SU-DHL-6 (cell line): ENCODE measurements around the gene LCK.

Source experiments
- H2AFZ ChIP-seq: fragments of 200-600 bp; sonication (generic); 2 replicates; pipeline ENCODE4 v1.6.1; 2014; ENCODE audit warnings: low read depth, mild to moderate bottlenecking, moderate library complexity, mixed read lengths, antibody characterized with exemption, low read length; ENCODE audit not compliant: severe bottlenecking
- H3F3A ChIP-seq: fragments of 200-600 bp; shearing (Covaris generic); 2 replicates; pipeline ENCODE4 v1.6.0; 2016; ENCODE audit warnings: antibody characterized with exemption, mild to moderate bottlenecking; ENCODE audit not compliant: insufficient read depth
- H3K27ac ChIP-seq: fragments of 200-600 bp; sonication (generic); 2 replicates; pipeline ENCODE4 v1.5.1; 2016; ENCODE audit warnings: low read depth, mild to moderate bottlenecking, low read length, moderate library complexity, mixed read lengths
- H3K27me3 ChIP-seq: fragments of 200-600 bp; sonication (generic), shearing (Covaris generic); 2 replicates; pipeline ENCODE4 v1.6.0; 2014; ENCODE audit warnings: mild to moderate bottlenecking, low read length
- H3K36me3 ChIP-seq: fragments of 200-600 bp; sonication (generic); 2 replicates; pipeline ENCODE4 v1.6.1; 2014; ENCODE audit warnings: mild to moderate bottlenecking, low read length, mixed read lengths
- H3K4me2 ChIP-seq: fragments of 300-600, 200-600 bp; shearing (Covaris generic), sonication (generic); 2 replicates; pipeline ENCODE4 v1.6.0; 2014; ENCODE audit warnings: low read length, low read depth, mild to moderate bottlenecking; ENCODE audit not compliant: poor library complexity, severe bottlenecking
- H3K4me3 ChIP-seq: fragments of 200-600 bp; sonication (generic); 2 replicates; pipeline ENCODE4 v1.5.1; 2014; ENCODE audit warnings: antibody characterized with exemption, low read length, mild to moderate bottlenecking, mixed read lengths; ENCODE audit not compliant: insufficient read depth, poor library complexity, severe bottlenecking
- H3K79me2 ChIP-seq: fragments of 200-600 bp; sonication (generic); 2 replicates; pipeline ENCODE4 v1.6.1; 2014; ENCODE audit warnings: mild to moderate bottlenecking, low read length, moderate library complexity; ENCODE audit not compliant: insufficient read depth
- H3K9ac ChIP-seq: fragments of 200-600 bp; sonication (generic); 2 replicates; pipeline ENCODE4 v1.7.0; 2014; ENCODE audit warnings: mild to moderate bottlenecking, low read length
- H3K9me2 ChIP-seq: fragments of 200-600 bp; sonication (generic); replicated peaks from 2 replicates; pipeline ENCODE4 v1.6.1; 2014; ENCODE audit warnings: low read length; ENCODE audit not compliant: insufficient read depth
- H3K9me3 ChIP-seq: fragments of 200-600 bp; sonication (generic); 2 replicates; pipeline ENCODE4 v1.6.1; 2014; ENCODE audit warnings: low read length, mixed read lengths; ENCODE audit not compliant: insufficient read depth
- H4K20me1 ChIP-seq: fragments of 200-600 bp; sonication (generic); 2 replicates; pipeline ENCODE4 v1.6.1; 2014; ENCODE audit warnings: low read depth, mild to moderate bottlenecking, antibody characterized with exemption, low read length, moderate library complexity, mixed read lengths
- EZH2phosphoT487 ChIP-seq: fragments of 200-600 bp; sonication (generic), shearing (Covaris generic); conservative IDR thresholded peaks from 2 replicates; pipeline ENCODE4 v1.6.1; 2018; ENCODE audit warnings: mild to moderate bottlenecking, antibody characterized with exemption, low read length, moderate library complexity, mixed read lengths
- TF ChIP-seq, protein P1 (sequence below): fragments of 200-600 bp; sonication (generic); IDR thresholded peaks from one replicate; pipeline ENCODE4 v1.5.1; 2017; ENCODE audit warnings: antibody characterized with exemption, mild to moderate bottlenecking, low read length, moderate library complexity; ENCODE audit not compliant: insufficient read depth, poor library complexity, severe bottlenecking

Gene LCK

DNA sequence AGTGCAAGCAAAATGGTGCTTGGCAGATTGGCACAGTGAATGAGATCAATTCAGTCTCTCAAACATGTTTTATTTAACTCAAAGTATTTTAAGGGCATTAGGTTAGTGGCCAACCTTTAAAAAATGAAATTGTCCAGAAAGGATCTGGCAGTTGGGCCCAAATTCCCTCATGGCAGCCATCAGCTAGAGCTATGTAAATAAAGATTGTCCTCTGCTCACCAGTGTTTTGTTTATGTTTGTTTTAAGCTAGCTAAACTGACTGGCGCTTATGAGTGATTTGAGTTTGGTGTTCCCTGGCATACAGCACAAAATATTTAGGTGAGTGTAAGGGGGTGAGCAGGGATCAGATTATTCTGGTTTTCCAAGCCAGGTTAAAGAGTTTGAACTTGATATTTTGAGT is 58.9 kb downstream of the LCK start:
- peaks cover 49% of the 10 kb centered on the region for H3F3A ChIP-seq
- H3K9ac ChIP-seq = no peak overlapping the region
- no peaks in the 10 kb centered on the region for H3K27me3 ChIP-seq
- no peaks in the 10 kb centered on the region for H4K20me1 ChIP-seq
- H2AFZ ChIP-seq = no peak overlapping the region
- H3K36me3 ChIP-seq = peaks cover 19% of the 10 kb centered on the region
- H3K27ac ChIP-seq = peak overlapping the region; percentile 88
- H3K9me3 ChIP-seq = no peaks in the 10 kb centered on the region
- no peak overlapping the region for H3K4me3 ChIP-seq
- TF ChIP-seq, protein P1, sequence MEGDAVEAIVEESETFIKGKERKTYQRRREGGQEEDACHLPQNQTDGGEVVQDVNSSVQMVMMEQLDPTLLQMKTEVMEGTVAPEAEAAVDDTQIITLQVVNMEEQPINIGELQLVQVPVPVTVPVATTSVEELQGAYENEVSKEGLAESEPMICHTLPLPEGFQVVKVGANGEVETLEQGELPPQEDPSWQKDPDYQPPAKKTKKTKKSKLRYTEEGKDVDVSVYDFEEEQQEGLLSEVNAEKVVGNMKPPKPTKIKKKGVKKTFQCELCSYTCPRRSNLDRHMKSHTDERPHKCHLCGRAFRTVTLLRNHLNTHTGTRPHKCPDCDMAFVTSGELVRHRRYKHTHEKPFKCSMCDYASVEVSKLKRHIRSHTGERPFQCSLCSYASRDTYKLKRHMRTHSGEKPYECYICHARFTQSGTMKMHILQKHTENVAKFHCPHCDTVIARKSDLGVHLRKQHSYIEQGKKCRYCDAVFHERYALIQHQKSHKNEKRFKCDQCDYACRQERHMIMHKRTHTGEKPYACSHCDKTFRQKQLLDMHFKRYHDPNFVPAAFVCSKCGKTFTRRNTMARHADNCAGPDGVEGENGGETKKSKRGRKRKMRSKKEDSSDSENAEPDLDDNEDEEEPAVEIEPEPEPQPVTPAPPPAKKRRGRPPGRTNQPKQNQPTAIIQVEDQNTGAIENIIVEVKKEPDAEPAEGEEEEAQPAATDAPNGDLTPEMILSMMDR = no peak
- TF ChIP-seq EZH2phosphoT487 = no peak
- no peaks in the 10 kb centered on the region for H3K9me2 ChIP-seq
- peaks cover 96% of the 10 kb centered on the region for H3K79me2 ChIP-seq
- peak overlapping the region; percentile 1 for H3K4me2 ChIP-seq

GRCh38 chr1:32311709-32312393 is 60.8 kb downstream of the LCK start:
- Histone ChIP-seq H3K9ac (no peak overlapping the region), H3K9me3 (no peaks in the 10 kb centered on the region), H3K79me2 (peaks cover 89% of the 10 kb centered on the region), H3K36me3 (peaks cover 11% of the 10 kb centered on the region), H3F3A (peaks cover 52% of the 10 kb centered on the region), H3K9me2 (no peaks in the 10 kb centered on the region), H3K27ac (peak overlapping the region; percentile 88), H4K20me1 (no peaks in the 10 kb centered on the region), H3K4me2 (peak overlapping the region; percentile 2), H2AFZ (no peak overlapping the region), H3K27me3 (no peaks in the 10 kb centered on the region), H3K4me3 (no peak overlapping the region)
- no peak for TF ChIP-seq EZH2phosphoT487
- TF ChIP-seq, protein P1 = no peak

- TF ChIP-seq, protein P1 = no peak
- no peak for TF ChIP-seq EZH2phosphoT487
- Histone ChIP-seq H3K9me2 (no peaks in the 10 kb centered on the region), H3K4me2 (peak overlapping the region; percentile 62), H3F3A (peaks cover 55% of the 10 kb centered on the region), H3K9me3 (no peaks in the 10 kb centered on the region), H2AFZ (no peak overlapping the region), H3K9ac (peak overlapping the region; percentile 35), H3K79me2 (peaks cover 77% of the 10 kb centered on the region), H3K27me3 (no peaks in the 10 kb centered on the region), H3K27ac (peak overlapping the region; percentile 94), H3K36me3 (peaks cover 42% of the 10 kb centered on the region), H4K20me1 (no peaks in the 10 kb centered on the region), H3K4me3 (no peak overlapping the region)
Observed at GRCh38 chr1:32316903-32317277, 65.8 kb downstream of the LCK start.
